G401.6 (cell line): ENCODE measurements around the gene EVA1C.
"Not testable (repeated sequence)": the region's sequence is repeated elsewhere in the genome, so short reads cannot be mapped to it uniquely, and the experiment has no call there.

Experiments
- FAIRE-seq: peaks from 2 replicates; lab custom pipeline; 2012; peaks lifted over from hg19 to GRCh38; lab: Jason Lieb, UNC

The EVA1C gene

DNA sequence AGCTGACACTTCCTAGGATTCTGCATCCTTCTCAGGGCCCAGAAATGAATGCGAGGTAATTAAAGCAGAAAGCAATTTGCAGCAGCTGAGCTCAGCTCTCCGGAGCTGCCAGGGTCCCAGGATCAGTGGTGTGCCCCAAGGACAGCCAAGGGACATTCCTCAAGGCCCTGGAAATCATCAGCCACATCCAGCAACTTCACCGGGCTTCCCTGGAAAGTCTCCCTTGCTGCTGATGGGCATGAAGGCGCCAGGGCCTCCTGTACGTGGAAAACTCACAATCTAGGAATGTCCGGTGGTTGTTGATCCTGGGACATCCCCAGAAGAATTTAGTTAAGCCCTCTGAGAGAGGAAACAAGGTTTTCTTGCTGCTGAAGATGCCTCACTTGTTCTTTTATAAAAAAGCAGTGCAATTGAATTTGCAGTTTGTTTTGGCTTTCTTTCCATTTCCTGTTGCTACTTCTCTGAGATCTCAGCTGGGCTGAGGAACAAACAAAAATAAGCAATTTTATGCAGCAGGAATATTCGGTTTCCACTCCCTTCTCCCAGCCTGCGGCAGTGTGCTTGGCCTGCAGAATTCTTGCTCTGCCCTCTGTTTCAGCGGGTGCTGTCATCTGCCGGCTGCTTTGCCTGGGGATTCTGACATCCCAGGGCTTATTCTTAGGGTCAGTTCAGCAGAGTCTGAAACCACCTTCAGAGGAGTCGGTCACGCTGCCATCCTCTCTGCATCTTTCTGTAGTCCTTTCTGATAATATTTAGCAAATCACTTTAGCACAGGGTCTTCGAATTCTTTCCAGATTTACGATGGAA lies 86.9 kb downstream of the EVA1C start:
- no peak for FAIRE-seq

DNA sequence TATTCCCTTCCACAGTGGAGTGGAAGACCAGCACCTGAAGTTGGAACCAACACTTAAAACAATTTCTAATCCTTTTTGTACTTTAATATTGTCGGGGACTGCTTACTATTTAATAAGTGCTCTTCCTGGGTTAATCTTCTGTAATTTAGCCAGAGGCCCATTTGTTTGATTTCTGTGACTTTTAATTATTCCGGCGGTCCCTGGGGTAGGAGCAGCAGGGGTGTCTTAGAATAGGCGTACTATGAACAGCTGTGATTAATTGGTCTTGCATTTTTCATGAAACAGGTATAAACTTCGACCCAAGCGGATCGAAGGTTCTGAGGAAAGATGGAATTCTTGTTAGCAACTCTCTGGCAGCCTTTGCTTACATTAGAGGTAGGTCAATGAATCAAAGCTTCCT lies 91.1 kb downstream of the EVA1C start:
- not testable (repeated sequence) for FAIRE-seq

DNA sequence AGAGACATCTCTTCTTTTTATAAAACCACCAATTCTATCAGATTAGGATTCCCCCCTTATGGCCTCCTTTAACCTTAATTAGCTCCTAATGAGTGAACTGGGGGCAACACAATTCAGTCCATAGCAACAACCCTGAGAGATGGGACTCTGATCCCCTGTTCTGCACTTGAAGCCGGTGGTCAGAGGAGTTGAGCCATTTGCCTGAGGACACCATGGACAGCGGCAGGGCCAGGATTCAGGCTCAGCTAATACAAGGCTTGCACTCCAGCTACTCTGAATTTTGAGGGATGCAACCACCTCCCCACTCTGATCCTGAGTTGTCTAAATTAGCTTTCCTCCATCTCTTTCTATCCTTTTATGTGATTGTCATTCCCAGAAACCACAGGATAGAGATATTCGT lies 93.3 kb downstream of the EVA1C start:
- not testable (repeated sequence) for FAIRE-seq

DNA sequence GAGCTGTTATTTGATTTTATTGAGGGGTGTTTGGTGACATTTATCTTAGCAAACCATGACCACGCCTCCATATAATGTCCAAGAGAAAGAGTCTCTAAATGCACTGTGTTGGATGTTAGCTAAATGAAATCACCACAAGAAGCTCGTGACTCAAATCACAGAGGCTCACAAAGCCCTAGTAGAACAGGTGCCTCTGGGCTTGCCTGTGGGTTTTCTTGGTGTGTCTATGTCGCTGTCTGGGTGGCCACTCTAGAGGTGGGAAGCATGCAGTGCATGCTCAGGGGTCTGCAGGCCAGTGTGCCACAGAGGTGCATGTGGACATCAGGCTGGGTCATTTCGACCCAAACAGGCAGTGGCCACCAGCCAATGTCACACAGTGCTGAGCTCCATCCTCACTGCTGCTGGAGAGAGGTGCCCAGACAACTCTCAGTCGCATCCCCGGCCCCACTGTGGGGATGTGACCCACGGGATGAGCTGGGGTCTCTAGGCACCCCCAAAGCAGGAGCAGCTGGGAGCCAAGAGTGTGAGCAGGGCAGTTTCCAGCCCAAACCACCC lies 94.0 kb downstream of the EVA1C start:
- FAIRE-seq = not testable (repeated sequence)

DNA sequence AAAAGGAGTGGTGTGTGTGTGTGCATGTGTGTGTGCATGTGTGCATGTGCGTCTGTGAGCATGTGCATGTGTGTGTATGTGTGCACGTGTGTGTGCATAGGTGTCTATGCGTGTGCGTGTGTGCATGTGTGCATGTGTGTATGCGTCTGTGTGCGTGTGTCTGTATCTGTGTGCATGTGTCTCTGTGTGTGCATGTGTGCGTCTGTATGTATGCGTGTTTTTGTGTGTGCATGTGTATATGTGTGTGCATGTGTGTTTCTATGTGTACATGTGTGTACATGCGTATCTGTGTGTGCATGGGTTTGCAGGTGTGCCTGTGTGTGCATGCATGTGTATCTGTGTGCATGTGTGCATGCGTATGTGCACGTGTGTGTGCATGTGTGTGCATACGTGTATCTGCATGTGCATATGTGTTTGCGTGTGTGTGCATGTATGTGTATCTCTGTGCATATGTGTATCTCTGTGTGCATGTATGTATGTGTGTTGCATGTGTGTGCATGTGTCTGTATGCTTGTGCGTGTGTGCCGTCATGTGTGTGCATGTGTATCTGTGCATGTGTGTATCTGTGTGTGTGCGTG lies 94.9 kb downstream of the EVA1C start:
- FAIRE-seq = no peak

DNA sequence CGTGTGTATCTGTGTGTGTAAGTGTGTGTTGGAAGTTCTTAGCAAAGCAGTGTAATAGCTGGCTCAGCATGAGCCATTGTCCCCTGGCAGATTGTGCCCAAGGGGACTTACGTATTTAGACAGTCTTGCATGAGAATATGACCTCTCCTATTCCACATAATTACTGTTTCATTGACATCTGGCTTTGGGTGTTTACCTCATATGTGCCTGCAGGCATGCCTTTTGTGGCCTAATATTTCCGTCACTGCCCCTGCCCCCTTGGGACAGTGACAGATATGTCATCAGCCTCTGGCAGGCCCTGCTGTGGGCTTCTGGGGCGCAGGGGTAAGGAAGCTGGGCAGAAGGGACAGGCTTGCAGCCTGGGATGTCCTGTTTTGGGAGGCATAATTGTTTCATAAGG lies 95.5 kb downstream of the EVA1C start:
- FAIRE-seq = not testable (repeated sequence)

DNA sequence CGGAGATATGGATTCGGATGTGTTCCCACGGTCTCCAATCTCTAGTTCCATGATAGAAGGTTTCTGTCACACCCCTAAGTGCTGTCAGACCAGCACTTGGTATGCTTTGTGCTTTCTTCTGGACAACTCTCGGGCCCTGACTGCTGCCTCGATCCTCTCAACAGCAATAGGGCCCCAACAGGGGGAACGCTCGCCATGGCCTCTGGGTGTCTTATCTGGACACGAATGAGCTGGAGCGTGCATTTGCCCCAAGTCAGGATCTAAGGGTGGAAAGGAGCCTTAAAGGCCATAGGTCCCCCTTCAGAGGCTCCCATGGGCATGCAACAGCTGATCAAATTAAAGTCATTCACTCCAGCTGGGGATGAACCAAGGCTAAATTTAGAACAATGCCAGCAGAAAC lies 96.1 kb downstream of the EVA1C start:
- no peak for FAIRE-seq

DNA sequence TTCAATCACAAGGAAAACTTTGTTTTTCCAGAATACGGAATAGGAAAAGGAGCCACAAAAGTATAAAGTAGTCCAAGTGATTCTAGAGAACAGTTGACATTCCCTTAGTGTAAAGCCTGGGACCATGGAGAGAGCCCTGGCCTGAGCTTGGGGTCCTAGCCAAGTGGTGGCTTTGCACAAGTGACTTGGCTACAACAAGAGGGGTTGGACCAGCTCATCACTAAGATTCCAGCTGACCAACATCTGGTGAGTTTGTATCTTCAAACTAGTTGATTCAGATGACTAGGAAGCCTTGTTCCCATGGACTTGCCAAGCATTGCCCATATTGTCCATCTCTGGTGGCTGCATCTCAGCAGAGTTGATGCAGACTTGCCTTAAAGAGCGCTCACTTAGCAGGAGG lies 96.5 kb downstream of the EVA1C start:
- not testable (repeated sequence) for FAIRE-seq

DNA sequence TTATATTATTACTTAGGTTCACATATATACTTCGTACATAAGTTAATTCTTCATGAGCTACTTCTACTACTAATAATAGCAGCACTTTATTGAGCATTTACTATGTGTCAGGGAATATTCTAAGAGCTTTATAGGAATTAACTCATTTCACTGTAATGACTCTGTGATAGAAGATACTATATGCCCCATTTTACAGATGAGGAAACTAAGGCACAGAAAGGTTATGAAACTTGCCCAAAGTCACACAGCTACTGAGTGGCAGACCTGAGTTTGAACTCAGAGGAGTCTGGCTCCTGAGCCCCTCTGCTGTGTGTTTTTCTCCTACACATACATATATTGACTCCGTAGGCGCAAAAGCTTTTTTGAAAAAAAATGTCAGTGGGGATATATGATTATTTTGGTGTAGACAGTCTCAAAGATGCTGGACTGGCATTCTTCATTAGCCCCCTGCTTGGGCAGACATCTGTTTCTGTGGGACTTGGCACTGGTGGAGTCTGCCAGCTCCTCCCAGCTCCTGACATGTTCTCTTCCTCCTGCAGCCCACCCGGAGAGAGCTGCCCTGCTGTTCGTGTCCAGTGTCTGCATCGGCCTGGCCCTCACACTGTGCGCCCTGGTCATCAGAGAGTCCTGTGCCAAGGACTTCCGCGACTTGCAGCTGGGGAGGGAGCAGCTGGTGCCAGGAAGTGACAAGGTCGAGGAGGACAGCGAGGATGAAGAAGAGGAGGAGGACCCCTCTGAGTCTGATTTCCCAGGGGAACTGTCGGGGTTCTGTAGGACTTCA lies 102.0 kb downstream of the EVA1C start:
- no peak for FAIRE-seq

DNA sequence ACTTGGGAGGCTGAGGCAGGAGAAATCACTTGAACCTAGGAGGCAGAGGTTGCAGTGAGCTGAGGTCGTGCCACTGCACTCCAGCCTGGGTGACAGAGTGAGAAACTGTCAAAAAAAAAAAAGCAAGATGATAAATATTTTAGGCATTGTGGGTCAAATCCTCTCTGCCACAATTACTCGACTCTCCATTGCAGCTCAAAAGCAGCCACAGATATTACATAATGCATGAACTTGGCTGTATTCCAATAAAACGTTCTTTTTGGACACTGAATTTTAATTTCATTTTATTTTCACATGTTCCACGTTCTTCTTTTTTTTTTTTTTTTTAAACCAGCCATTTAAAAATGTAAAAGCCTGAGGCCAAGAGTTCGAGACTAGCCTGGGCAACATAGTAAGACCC lies 103.4 kb downstream of the EVA1C start:
- FAIRE-seq = no peak

DNA sequence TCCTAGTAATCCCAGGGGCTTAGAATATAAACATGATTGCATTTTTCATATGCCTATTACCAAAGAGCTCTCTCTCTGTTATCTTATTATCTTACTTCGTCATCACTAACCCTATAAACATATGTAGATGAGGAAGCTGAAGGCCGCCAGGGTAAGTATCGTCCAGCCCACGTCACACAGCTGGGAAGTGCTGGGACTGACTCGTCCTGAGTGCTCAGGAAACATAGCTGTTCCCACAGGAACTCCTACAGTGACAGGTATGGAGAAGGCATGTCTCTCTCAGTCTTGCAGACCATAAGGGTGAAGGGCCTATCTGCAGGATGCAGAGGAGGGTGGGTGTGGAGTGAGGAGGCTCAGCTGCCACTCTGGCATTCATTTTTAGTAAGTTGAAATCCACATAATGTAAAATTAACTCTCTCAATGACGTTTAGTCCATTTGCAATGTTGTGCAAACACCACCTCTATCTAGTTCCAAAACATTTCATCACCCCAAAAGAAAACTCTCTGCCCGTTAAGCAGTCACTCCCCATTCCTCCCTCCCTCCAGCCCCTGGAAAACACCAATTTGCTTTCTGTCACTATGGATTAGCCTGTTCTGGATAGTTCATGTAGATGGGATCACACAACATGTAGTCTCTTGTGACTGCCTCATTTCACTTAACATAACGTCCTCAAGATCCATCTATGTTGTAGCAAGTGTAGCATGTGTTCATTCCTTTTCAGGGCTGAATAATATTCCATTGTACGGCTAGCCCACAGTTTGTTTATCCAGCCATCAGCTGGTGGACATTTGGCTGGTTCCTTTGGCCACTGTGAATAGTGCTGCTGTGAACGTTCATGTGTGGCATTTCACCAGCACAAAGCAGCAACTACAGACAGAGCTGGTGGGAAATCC lies 104.5 kb downstream of the EVA1C start:
- no peak for FAIRE-seq

DNA sequence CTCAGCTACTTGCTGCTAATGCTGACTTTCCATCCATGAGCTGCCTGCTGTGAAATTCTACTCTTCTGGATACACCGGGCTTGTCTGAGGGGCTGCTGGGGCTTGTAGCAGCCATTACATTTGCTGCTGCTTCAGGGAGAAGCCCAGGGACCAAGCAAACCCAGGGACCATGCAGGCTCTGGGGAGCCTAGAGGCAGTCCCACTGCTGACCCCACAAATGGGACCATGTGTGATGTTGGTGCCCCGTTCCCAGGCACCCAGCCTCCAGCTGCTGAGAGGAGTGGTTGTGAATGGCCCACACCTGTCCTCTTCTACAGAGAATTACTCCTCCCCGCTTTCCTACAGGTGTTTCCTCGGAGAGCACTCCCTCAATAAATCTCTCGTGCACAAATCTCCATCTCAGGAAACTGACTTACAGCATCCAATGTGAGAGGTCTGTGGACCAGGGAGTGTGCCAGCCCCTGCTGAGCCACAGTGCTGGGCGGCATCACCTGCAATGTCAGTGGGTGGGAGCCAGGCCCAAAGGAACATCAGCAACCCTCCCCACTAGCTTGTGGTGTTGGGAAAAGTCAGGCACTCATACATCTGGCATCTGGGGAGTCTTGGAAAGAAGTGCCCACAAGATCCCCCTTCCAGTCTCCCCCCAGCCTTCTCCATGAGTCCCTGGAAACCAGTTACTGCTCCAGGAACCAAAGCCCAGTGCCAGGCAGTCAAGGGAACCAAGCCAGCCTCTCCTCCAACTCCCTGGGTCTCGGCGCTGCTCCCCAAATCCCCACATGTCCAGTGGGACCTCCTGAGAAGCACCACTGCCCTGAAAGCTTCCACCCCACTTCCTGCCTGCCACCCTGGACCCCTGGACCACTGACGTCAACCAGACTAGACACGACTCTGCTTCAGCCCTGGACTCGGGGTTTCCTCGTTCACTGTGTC lies 107.7 kb downstream of the EVA1C start:
- no peak for FAIRE-seq

DNA sequence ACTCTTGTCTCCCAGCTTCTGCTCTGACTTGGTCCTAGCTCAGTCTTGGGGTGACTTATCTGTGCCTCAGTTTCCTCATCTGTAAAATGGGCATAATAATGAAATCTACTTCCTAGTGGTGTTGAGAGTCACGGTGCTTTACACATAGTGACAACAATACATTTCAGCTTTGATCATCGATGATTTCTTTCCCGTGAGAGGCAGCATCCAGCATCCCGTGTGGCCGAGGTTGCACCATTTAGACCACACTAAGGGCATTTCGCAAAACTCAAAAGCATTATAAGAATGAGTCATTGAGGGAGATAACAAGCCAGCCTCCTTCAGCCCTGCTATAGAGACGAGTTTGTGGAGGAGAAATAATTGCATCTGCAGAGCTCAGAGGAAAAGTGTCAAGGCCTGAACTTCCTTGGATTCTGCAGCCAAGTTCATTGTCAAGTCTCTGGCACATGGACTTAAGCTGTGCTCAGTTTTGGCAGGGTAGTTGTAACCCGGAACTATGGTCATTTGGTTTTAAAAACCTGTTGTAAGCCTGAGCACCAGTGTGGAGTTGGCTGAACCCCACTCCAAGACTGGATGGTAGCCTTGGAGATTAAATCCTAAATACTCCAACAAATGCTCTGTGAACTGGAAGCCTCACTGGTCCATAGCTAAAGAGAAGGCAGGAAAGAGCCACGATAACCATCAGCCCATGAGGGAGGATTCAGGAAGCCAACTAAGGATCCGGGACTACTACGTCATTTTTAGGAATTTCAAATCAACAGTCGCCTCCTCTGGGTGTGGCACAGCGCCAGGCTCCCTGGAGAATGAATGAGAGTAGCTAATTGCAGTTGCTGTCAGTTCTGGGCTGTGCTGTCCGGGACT lies 108.6 kb downstream of the EVA1C start:
- FAIRE-seq = no peak

DNA sequence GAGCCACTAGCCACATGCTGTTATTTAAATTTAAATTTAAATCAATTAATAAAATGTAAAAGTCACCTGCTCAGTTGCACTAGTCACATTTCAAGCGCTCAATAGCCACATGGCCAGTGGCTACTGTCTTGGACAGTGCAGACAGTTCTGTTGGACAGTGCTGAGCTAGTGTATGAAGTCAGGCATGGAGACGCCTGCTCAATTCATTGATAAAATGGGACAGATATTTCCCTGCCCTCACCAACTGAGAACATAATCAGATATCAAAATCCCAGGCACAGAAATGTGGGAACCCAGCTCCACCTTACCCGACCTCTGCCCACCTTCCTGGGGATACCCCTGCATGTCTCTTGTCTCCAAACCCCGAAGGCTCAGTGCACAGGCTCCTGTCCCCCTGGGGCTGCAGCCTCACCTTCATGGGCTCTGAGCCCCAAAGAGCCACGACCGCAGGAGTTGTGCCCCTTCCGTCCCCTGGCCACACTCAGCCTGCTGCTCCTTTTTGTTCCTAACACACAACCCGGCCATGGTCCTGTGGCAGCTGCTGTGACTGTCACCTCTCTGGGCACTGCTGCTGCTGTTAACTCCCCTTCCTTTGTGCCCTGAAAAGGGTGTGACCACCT lies 109.3 kb downstream of the EVA1C start:
- FAIRE-seq = no peak

DNA sequence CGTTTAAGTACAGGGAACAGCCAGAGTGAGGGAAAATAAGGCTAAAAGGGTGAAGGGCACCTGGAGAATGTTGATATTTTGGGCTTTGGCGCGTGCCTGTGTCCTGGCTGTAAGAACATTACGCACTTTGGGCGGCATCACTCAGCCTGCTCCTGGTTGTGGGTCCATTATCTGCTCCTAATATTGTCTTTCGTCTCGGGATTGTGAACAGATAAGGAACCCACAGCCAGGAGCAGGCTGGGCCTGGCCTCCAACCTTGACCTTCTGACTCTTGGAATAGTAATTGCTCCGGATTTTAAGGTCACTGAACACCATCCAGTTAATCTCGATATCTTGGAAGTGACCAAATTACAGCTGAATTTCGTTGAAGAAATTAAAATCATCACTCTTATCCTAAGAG lies 111.0 kb downstream of the EVA1C start:
- no peak for FAIRE-seq

DNA sequence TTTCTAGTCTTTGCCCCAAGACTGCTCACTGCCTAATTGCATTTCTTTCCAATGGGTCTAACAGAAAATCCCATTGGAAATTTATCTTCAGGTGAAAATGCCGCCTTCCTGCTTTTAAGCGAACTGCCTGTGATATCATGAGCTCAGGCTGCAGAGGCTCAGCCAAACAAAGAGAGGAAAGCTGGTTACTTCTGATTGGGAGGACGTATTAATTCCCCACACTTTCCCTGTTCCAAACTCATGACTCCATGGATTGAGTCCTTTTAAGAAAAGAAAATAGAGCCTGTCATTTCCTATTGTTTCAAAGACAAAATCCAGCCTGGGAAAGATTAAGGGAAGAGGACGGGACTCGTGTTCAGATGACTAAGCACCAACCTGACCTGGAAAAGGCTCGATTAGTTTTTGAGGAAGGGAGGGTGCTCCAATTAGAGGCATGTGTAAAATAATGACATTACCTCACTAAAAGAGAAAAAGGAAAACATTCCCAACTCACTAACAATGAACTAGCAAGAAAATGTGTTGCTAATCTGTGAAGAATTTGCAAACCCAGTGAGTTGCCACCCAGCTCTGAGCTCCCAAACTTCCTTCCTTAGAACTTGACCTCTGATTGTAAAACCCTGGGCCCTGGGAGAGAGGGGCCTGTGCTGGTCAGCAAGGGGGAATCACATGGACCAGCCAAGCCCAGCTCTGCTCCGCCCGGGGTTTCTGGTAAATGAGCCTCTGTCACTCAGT lies 111.6 kb downstream of the EVA1C start:
- peak; percentile 93 for FAIRE-seq

DNA sequence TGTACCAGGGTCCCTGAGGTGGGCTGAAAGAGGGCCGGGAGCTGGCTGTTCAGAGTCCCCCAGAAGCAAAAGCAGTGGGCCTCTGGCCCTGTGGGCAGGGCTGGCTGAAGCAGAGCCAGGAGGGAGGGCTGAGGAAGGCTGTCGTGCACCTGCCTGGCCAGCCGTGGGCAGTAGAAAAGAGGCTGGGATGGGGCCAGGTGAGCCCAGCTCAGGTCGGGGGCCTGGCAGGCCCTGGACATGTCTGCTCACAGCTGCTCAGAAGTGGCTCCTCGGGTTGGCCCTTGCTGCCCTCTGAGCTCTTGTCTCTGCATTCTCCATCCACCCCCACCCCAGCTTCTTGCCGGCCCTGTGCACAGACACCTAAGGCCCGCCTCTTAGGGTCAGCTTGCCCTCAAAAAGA lies 112.8 kb downstream of the EVA1C start:
- FAIRE-seq = no peak

DNA sequence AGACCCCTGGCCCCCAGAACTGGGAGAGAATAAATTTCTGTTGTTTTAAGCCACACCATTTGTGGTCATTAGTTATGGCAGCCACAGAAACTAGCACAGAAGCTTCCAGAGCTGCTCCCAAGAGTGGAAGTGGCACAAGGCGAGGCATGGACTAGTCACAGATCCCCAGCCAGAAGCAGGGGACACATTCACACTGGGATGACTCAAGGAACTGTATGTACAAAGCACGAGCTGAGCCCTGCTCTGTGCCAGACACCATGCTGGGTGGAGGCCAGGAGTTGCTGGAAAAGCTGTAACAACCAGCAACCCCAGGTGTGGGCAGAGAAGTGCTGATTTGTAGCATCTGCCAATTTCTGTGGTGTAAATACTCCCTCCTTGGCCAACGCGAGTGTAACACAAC lies 117.2 kb downstream of the EVA1C start:
- no peak for FAIRE-seq

DNA sequence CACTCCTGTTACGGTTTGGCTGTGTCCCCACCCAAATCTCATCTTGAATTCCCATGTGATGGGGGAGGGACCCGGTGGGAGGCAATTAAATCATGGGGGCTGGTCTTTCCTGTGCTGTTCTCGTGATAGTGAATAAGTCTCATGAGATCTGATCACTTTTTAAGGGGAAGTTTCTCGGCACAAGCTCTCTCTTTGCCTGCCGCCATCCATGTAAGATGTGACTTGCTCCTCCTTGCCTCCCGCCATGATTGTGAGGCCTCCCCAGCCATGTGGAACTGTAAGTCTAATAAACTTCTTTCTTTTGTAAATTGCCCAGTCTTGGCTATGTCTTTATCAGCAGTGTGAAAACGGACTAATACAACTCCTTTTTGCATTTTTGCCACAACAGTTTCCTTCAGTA lies 118.3 kb downstream of the EVA1C start:
- FAIRE-seq = not testable (repeated sequence)
